Measurements from ENCODE around the gene TRIM2.

- TF ChIP-seq YY1 (IDR thresholded peaks at IDR 0.05; ENCODE audit: insufficient read depth, insufficient read length) (no peak), ZNF274 (IDR thresholded peaks at IDR 0.05; ENCODE audit: low read depth, low read length) (no peak)
Measured at GRCh38 chr4:153257151-153257620, 52.9 kb downstream of the TRIM2 start.
